Putamen (tissue), 1 donor: ENCODE results near the gene DOCK4.
"Not testable (repeated sequence)": the region's sequence is repeated elsewhere in the genome, so short reads cannot be mapped to it uniquely, and the experiment has no call there.

Experiments
- DNase-seq: peaks from one replicate; pipeline ENCODE4 v3.0.0-alpha.2; 2016; ENCODE audit warnings: low spot score

Gene DOCK4

DNA sequence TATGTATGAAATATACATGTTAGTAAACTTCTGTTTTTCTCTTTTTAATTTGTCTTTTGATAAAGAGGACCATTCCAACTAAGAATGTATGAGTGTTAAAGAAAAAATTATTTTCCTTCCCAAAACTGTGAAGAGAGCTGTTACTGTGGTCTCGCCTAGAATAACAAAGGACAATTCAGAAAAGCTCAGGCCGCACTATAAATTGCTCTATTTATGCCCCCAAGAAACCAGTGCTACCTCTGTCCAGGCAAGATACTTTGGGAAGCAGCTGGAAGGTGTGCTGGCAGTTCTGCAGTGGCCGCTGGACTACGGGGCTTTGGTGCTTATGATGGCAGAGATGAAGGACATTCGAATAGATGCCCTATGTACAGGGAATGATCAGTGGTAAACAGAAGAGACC, 252.1 kb downstream of the DOCK4 start:
- DNase-seq, result no peak

DNA sequence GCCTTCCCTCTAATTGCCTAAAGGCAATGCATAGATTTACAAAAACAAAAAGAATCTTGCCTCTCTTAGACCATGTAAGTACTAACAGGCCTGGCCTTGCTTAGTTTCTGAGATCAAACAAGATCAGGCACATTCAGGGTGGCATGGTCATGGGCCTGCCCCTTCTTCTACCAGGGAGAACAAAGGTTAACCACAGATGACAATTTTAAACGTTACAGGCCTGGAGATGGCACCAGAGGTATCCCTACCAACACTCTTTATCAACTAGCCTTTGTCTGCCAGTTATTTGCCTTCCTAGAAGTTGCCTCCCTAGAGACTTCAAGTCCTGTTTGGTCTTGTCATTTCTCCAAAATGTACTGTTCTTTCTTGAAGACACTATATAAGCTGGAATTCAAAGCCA, 252.6 kb downstream of the DOCK4 start:
- DNase-seq, result peak; percentile 47

- no peak for DNase-seq
Observed at GRCh38 chr7:111952783-111953182, 253.4 kb downstream of the DOCK4 start.

DNA sequence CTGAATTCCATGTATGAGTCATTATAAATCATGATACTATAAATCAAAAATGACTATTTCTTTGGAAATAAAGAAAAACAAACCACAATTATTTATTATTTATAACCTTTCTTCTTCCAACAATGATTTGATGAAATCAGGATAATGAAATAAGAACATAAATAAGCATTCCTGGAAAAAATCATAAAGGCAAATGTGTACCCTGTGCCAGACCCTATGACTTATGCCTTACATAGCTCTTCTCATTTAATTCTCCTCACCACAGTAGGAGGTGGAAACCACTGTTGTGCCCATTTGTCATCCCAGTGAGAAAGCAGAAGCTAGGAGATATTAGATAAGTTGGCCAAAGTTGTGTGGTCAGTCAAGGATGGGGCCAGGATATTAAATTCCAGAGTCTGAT, 255.1 kb downstream of the DOCK4 start:
- no peak for DNase-seq

DNA sequence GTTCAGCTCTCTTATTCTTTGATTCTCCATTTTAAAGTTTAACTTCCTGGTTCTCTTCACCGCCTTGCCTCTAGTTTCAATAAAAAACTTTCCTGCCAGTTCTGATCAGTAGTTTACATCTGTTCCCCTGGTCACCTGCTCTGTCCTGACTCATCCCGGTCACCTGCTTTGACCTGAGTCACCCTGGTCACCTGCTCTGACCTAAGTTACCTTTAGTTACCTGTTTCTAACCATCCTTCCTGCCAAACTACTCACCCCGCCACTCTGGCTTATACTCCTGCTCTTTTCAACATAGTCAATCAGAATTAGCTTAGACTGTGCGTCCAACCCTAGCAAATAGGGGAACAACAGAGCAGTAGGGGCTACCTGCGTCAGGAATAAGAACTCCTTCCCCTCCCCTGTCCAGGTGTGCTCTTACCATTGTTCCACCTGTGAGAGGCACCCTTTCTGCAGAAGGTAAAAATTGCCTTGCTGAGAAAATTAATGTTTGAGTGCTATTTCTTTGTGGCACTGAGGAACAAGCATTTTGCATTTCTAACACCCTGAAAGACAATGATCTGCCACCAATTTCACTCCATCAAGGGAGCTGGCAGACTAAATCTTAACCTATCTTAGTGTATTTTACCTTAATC, 263.6 kb downstream of the DOCK4 start:
- no peak for DNase-seq

GRCh38 chr7:111937163-111937562, 269.0 kb downstream of the DOCK4 start:
- no peak for DNase-seq

- no peak for DNase-seq
Observed at GRCh38 chr7:111933609-111934008, 272.6 kb downstream of the DOCK4 start.

DNA sequence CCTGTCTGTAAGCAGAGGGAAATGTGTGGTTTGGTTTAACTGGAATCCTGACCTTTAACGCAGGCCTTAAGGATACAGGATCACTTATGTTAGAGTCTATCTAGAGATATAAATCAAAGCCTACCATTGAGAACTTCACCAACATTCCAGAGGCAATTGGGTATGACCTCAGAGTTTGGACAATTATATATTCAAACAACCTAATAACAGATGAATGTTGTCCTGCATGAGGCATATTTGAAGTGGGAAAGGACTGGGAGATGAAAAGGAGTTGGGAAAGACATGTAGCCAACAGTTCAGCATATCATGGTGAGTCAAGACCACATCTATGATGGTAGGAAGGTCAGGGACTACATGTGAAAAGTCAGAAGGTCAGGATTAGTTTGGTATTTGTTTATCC, 274.2 kb downstream of the DOCK4 start:
- DNase-seq, result no peak

GRCh38 chr7:111931016-111931517, 275.1 kb downstream of the DOCK4 start:
- DNase-seq, result no peak

DNA sequence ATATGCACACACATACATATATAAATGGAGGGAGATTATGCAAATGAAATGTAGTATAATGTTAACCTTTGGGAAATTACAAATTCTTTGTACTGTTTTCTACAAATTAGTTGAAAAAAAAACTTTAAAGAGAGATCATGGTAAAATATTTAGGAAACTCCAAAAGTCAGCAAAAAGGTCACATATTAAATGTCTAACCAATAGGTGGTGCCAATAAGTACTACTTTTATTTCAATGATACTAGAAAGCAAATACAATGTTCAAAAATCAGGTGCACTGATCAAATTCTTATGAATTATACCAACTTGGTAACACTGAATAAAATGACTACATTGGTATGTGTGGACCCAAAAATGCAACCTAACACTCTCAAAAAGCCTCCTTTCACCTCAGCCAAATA, 276.9 kb downstream of the DOCK4 start:
- DNase-seq, result no peak

DNA sequence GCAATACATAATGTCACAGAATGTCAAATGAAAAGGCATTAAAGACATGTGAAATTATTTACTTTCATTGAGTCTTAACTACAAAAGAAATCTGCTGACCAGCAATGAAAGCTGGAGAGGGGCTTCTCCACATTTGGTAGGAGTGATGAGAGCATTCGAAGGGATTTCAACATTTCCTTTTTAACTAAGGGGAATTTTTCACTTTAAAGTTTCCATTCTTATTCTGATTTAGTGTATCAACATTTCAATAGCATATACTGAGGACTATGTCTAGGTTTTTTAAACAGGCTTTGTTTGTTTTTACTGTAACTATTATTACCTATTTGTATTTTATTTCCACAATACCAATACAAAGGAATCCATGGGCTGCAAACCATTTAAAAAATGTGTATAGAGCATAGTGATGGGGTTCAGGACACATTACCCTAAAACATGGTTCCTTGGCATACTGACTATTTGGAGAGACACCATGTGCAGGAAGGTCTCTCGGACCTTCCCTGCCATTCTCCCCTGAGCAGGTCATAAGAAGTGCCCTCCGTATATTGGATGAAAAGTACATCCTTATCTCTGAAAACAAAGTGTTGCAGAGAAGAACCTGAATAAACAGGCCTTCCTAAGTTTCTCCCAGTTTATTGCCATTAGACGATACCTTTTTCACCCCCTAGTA, 278.7 kb downstream of the DOCK4 start:
- no peak for DNase-seq

GRCh38 chr7:111920329-111920728, 285.9 kb downstream of the DOCK4 start:
- no peak for DNase-seq

GRCh38 chr7:111919631-111920179, 286.5 kb downstream of the DOCK4 start:
- no peak for DNase-seq

DNA sequence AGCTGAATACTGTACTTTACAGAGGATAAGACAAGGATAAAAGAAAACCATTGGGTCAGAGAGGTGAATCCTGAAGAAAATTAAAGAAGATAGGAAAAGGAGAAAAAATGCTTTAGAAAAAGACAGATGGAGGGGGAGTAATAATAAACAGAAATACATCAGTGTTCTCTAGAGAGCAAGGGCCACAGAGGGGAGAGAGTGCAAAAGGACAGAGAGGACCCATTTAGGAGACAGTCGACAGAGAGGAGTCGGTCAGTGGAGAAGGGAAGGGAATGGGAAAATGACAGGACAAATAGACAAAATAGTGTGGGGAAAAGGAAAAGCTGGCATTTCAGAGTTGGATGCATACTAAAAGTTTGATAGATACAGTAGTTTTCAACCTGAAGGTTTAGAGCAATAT, 287.0 kb downstream of the DOCK4 start:
- DNase-seq, result no peak

DNA sequence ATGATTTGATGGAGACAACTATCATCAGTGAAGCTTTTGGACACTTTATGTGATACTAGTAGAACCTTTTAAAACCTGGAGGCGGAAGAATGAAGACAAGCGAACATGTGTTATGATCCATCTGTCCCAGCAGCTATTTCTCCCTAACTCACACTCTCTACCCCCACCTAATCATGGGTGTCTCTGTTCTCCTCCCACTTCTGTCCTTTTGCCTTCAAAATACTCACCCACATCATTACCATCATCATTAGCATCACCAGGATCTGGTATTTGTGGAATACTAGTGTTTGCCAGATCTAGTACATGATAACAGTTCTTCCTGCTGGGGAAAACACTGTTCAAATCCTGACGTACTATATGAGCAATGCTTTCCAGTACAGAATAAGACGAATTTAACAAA, 287.7 kb downstream of the DOCK4 start:
- DNase-seq, result no peak

GRCh38 chr7:111917404-111917803, 288.8 kb downstream of the DOCK4 start:
- not testable (repeated sequence) for DNase-seq

DNA sequence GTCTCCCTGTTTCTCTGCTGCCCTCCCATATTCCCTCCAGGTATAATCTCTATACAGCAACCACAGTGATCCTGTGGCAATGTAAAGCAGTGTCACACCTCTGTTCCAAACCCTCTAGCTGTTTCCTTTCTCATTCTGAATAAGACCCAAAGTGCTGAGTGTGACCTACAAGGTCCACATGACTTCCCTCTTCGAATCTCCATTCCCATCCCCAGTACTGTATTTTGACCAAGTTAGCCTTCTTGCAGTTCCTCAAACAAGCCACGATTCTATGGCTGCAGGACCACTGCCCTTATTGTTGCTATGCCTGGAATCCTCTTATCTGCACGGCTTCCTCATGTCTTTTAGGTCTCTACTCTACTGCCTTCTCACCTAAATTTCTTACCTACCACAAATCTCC, 291.9 kb downstream of the DOCK4 start:
- peak; percentile 15 for DNase-seq

DNA sequence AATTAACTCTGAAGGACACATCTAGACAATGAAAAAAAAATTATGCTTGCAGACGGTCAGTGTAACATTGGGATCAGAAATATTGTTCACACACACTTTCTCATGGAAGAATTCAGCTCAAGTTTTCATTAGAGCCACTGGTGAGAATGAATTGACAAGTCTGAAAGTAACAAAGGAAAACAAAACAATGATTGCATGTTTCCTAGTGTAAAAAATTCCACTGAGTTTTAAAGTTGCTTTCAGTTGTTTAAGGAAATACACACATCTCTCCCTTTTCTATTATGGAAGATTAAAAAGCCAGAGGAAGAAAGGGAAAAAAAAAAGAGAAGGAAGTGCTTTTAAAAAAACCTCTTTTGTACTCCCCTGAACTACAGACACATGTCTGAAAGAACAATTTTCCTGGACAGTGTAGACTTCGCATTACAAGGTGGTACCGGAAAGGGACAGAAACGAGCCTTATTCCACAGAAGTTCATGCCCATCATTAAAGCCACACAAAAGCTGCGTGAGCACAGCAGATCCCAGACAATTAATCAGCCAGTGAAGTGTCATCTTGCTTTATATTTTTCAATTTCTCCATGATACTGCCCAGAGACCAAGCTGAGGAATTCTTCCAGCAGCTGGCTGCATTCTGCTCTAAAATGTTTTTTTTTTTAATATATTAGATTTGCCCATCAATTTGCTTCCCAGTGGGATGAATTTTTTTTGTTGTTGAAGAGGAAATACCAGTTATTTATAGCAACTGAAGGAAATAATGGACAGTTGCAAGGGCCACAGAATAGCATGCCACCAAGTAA, 294.8 kb downstream of the DOCK4 start:
- no peak for DNase-seq

DNA sequence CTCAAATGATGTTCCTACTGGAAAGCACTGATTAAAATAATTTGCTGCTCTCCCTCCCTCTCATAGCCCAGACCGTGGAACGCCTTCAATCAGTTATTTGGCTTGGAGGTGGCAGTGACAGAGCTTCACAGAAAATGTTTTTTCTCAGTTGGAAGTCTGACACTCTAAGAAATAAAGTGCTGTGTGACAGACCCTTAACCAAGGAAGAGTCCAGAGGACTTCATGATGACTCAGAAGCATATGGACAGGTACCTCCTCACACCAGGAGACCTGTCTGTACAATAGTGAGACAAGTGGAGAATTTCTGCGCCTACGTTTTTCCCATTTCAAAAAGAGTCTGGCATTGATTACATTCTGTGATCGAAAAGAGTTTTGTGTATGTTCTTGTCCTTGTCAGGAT, 295.5 kb downstream of the DOCK4 start:
- no peak for DNase-seq

- DNase-seq, result not testable (repeated sequence)
Observed at GRCh38 chr7:111908673-111909072, 297.5 kb downstream of the DOCK4 start.

GRCh38 chr7:111903797-111904196, 302.4 kb downstream of the DOCK4 start:
- no peak for DNase-seq

DNA sequence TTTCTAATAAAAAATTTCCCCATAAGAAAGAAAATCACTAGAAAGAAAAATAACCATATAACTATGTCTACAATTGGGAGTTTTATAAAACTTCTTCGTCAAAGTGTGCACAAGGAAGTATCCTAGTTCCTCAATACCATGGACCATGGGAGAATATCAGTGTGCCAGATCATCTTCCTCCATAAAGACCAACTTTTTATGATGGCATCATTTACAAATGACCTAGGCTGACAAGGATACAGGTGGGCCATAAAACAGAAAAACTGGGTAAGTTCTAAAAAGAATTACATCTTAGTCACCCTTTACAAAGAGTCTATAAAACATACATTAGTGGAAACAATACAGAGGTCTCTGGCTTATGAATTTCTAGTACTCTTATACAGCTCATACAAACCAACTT, 303.2 kb downstream of the DOCK4 start:
- DNase-seq, result no peak

- no peak for DNase-seq
Observed at GRCh38 chr7:111900283-111900682, 305.9 kb downstream of the DOCK4 start.
